C4-2B (cell line): Measurements from ENCODE around the gene KCNK6.
"Not testable (repeated sequence)": the region's sequence is repeated elsewhere in the genome, so short reads cannot be mapped to it uniquely, and the experiment has no call there.

Experiments used
- H3K27ac ChIP-seq: fragments of 450-650 bp; 2 replicates; pipeline ENCODE4 v1.5.1; 2017
- ZFX ChIP-seq: fragments of 450-650 bp; IDR thresholded peaks from 2 replicates; pipeline ENCODE4 v1.6.1; 2017
- TF ChIP-seq, protein P1 (sequence below): fragments of 450-650 bp; conservative IDR thresholded peaks from 2 replicates; pipeline ENCODE4 v1.5.1; 2017; ENCODE audit warnings: mild to moderate bottlenecking

KCNK6 gene

GRCh38 chr19:38359242-38360021, 39.8 kb downstream of the KCNK6 start:
- no peak overlapping the region for H3K27ac ChIP-seq

DNA sequence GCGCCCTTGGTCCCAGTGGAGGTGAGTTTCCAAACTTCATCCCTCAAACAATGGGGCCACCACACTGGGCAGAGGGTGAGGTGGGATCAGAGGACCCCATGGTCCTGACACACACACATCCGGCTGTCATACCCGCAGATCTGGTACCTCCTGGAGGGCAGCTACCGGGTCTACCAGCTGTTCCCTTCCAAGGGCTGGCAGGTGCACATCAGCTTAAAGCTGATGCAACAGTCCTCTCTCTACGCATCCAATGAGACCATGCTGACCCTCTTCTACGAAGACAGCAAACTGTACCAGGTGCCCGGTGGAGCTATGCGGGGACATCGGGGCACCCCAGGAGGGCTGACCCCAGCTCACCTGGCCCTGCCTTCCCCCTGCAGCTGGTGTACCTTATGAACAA, 40.7 kb downstream of the KCNK6 start:
- H3K27ac ChIP-seq: no peak overlapping the region

More at GRCh38 chr19:38359242-38360021, 39.8 kb downstream of the KCNK6 start:
- TF ChIP-seq, protein P1, sequence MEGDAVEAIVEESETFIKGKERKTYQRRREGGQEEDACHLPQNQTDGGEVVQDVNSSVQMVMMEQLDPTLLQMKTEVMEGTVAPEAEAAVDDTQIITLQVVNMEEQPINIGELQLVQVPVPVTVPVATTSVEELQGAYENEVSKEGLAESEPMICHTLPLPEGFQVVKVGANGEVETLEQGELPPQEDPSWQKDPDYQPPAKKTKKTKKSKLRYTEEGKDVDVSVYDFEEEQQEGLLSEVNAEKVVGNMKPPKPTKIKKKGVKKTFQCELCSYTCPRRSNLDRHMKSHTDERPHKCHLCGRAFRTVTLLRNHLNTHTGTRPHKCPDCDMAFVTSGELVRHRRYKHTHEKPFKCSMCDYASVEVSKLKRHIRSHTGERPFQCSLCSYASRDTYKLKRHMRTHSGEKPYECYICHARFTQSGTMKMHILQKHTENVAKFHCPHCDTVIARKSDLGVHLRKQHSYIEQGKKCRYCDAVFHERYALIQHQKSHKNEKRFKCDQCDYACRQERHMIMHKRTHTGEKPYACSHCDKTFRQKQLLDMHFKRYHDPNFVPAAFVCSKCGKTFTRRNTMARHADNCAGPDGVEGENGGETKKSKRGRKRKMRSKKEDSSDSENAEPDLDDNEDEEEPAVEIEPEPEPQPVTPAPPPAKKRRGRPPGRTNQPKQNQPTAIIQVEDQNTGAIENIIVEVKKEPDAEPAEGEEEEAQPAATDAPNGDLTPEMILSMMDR: no peak

GRCh38 chr19:38360839-38361631, 41.4 kb downstream of the KCNK6 start:
- no peak overlapping the region; the same call in 1 of the 2 replicates for H3K27ac ChIP-seq
- TF ChIP-seq, protein P1: no peak
- no peak for TF ChIP-seq ZFX

More for the DNA sequence above, 40.7 kb downstream of the KCNK6 start:
- TF ChIP-seq, protein P1: no peak
- TF ChIP-seq ZFX: no peak

GRCh38 chr19:38361633-38362075, 42.0 kb downstream of the KCNK6 start:
- TF ChIP-seq, protein P1: no peak
- TF ChIP-seq ZFX: no peak
- peak overlapping the region; percentile 62 for H3K27ac ChIP-seq

- TF ChIP-seq, protein P1: no peak
- no peak for TF ChIP-seq ZFX
- H3K27ac ChIP-seq: peak overlapping the region; percentile 62
Measured at GRCh38 chr19:38362076-38362945, 42.7 kb downstream of the KCNK6 start.

GRCh38 chr19:38362946-38363688, 43.5 kb downstream of the KCNK6 start:
- not testable (repeated sequence) for H3K27ac ChIP-seq

GRCh38 chr19:38367041-38367440, 47.4 kb downstream of the KCNK6 start:
- TF ChIP-seq, protein P1: no peak
- TF ChIP-seq ZFX: no peak
- no peak overlapping the region for H3K27ac ChIP-seq
